DND-41 (cell line): Measurements from ENCODE around the gene KPNA1.

Experiments used
- ATAC-seq: fragments of 200-7000 bp; cut with Tn5 transposase; 3 replicates; pipeline ENCODE4 v1.9.1; 2021; ENCODE audit warnings: low read depth; ENCODE audit not compliant: insufficient read depth
- DNase-seq: peaks from one replicate; pipeline ENCODE4 v3.0.0-alpha.2; 2020
- H2AFZ ChIP-seq: 2 replicates; pipeline ENCODE4 v1.6.0; 2012; ENCODE audit warnings: low read depth, low read length
- H3K27ac ChIP-seq: 2 replicates; pipeline ENCODE4 v1.5.1; 2012; ENCODE audit warnings: low read length, inconsistent platforms
- H3K27me3 ChIP-seq: fragments of 200-600 bp; sonication (generic); 2 replicates; pipeline ENCODE4 v1.6.0; 2012; ENCODE audit warnings: low read length, mild to moderate bottlenecking, inconsistent platforms; ENCODE audit not compliant: insufficient read depth, poor library complexity
- H3K36me3 ChIP-seq: 2 replicates; pipeline ENCODE4 v1.5.1; 2012; ENCODE audit warnings: low read length, inconsistent platforms; ENCODE audit not compliant: insufficient read depth
- H3K4me1 ChIP-seq: 2 replicates; pipeline ENCODE4 v1.5.1; 2012; ENCODE audit warnings: mild to moderate bottlenecking, low read length; ENCODE audit not compliant: insufficient read depth
- H3K4me2 ChIP-seq: 2 replicates; pipeline ENCODE4 v1.6.0; 2012; ENCODE audit warnings: mild to moderate bottlenecking, moderate library complexity, low read length, inconsistent platforms; ENCODE audit not compliant: insufficient read depth
- H3K4me3 ChIP-seq, 2 experiments: fragments of 200-600 bp in 1 of 2; shearing (Covaris generic) in 1 of 2; 2 replicates each; pipeline ENCODE4 v1.5.1; 2012 to 2016; ENCODE audit warnings: inconsistent platforms in 2 of 2, low read length in 2 of 2, mild to moderate bottlenecking in 2 of 2, low read depth in 1 of 2, moderate library complexity in 1 of 2
- H3K79me2 ChIP-seq: 2 replicates; pipeline ENCODE4 v1.6.0; 2012; ENCODE audit warnings: low read length, inconsistent platforms; ENCODE audit not compliant: insufficient read depth
- H3K9ac ChIP-seq: 2 replicates; pipeline ENCODE4 v1.6.0; 2012; ENCODE audit warnings: low read depth, mild to moderate bottlenecking, inconsistent platforms, low read length, moderate library complexity
- H3K9me3 ChIP-seq: 2 replicates; pipeline ENCODE4 v1.5.1; 2012; ENCODE audit warnings: low read length, moderate library complexity, mild to moderate bottlenecking, inconsistent platforms; ENCODE audit not compliant: insufficient read depth, severe bottlenecking
- H4K20me1 ChIP-seq: 2 replicates; pipeline ENCODE4 v1.6.0; 2012; ENCODE audit warnings: low read length; ENCODE audit not compliant: insufficient read depth
- CTCF ChIP-seq: IDR thresholded peaks from 2 replicates; pipeline ENCODE4 v1.5.1; 2012; ENCODE audit warnings: borderline replicate concordance, low read length, moderate library complexity, mild to moderate bottlenecking; ENCODE audit not compliant: poor library complexity, severe bottlenecking; ENCODE audit errors: extremely low read depth
- EZH2 ChIP-seq: IDR thresholded peaks from 3 replicates; pipeline ENCODE4 v1.6.1; 2012; ENCODE audit warnings: borderline replicate concordance, low read depth, mild to moderate bottlenecking, moderate library complexity, low read length, inconsistent platforms; ENCODE audit not compliant: severe bottlenecking

The KPNA1 gene

GRCh38 chr3:122398920-122399319 is 115.8 kb downstream of the KPNA1 start:
- Histone ChIP-seq H3K79me2 (peaks cover 25% of the 10 kb centered on the region), H3K4me1 (no peaks in the 10 kb centered on the region), H4K20me1 (peaks cover 4% of the 10 kb centered on the region; the same call in 1 of the 2 replicates), H3K36me3 (peaks cover 23% of the 10 kb centered on the region), H3K27me3 (no peaks in the 10 kb centered on the region), H3K4me2 (no peak overlapping the region), H3K4me3 (no peak overlapping the region), H3K9ac (no peak overlapping the region), H3K27ac (no peak overlapping the region), H2AFZ (no peak overlapping the region), H3K9me3 (no peaks in the 10 kb centered on the region)
- ATAC-seq (no peak), DNase-seq (no peak)
- TF ChIP-seq EZH2 = no peak
- TF ChIP-seq CTCF = no peak

GRCh38 chr3:122397201-122397600 is 117.5 kb downstream of the KPNA1 start:
- ATAC-seq = no peak
- TF ChIP-seq EZH2 = no peak
- no peak for TF ChIP-seq CTCF

GRCh38 chr3:122396511-122396910 is 118.2 kb downstream of the KPNA1 start:
- no peak for ATAC-seq
- H3K4me2 ChIP-seq = no peak overlapping the region
- no peaks in the 10 kb centered on the region for H3K27me3 ChIP-seq
- H3K36me3 ChIP-seq = peaks cover 16% of the 10 kb centered on the region
- H3K27ac ChIP-seq = no peak overlapping the region
- no peak overlapping the region for H3K4me3 ChIP-seq
- no peak overlapping the region for H2AFZ ChIP-seq
- no peaks in the 10 kb centered on the region for H3K9me3 ChIP-seq
- TF ChIP-seq CTCF = no peak
- no peak for TF ChIP-seq EZH2
- no peak for DNase-seq
- no peak overlapping the region for H3K9ac ChIP-seq
- H4K20me1 ChIP-seq = peaks cover 4% of the 10 kb centered on the region; the same call in 1 of the 2 replicates
- peaks cover 40% of the 10 kb centered on the region for H3K79me2 ChIP-seq
- no peaks in the 10 kb centered on the region for H3K4me1 ChIP-seq

More at GRCh38 chr3:122397201-122397600, 117.5 kb downstream of the KPNA1 start:
- H3K4me2 ChIP-seq = no peak overlapping the region
- no peaks in the 10 kb centered on the region for H3K27me3 ChIP-seq
- no peaks in the 10 kb centered on the region for H3K9me3 ChIP-seq
- no peak overlapping the region for H3K4me3 ChIP-seq
- peaks cover 4% of the 10 kb centered on the region; the same call in 1 of the 2 replicates for H4K20me1 ChIP-seq
- no peak overlapping the region for H2AFZ ChIP-seq
- no peaks in the 10 kb centered on the region for H3K4me1 ChIP-seq
- no peak overlapping the region for H3K27ac ChIP-seq
- H3K36me3 ChIP-seq = peaks cover 16% of the 10 kb centered on the region
- DNase-seq = no peak
- no peak overlapping the region for H3K9ac ChIP-seq
- peaks cover 34% of the 10 kb centered on the region for H3K79me2 ChIP-seq

GRCh38 chr3:122395582-122395981 is 119.2 kb downstream of the KPNA1 start:
- ATAC-seq = no peak
- H3K9me3 ChIP-seq = no peaks in the 10 kb centered on the region
- H3K4me1 ChIP-seq = no peaks in the 10 kb centered on the region
- H3K79me2 ChIP-seq = peaks cover 43% of the 10 kb centered on the region
- peaks cover 4% of the 10 kb centered on the region; the same call in 1 of the 2 replicates for H4K20me1 ChIP-seq
- H3K4me3 ChIP-seq = no peak overlapping the region
- no peak overlapping the region for H3K9ac ChIP-seq
- H2AFZ ChIP-seq = no peak overlapping the region
- H3K4me2 ChIP-seq = no peak overlapping the region
- H3K27me3 ChIP-seq = no peaks in the 10 kb centered on the region
- H3K27ac ChIP-seq = no peak overlapping the region
- peaks cover 17% of the 10 kb centered on the region for H3K36me3 ChIP-seq
- TF ChIP-seq CTCF = no peak
- TF ChIP-seq EZH2 = no peak
- DNase-seq = no peak
